GM21737 (cell line): ENCODE results near the gene GPR158.

Source experiments
- ATAC-seq: cut with Tn5 transposase; IDR thresholded peaks from one replicate; pipeline ENCODE4 v1.9.1; 2021; ENCODE audit warnings: mild to moderate bottlenecking, moderate library complexity; ENCODE audit not compliant: unreplicated experiment

Gene GPR158

GRCh38 chr10:25191162-25191895, 16.5 kb downstream of the GPR158 start:
- ATAC-seq: no peak

- no peak for ATAC-seq
Observed at GRCh38 chr10:25198151-25198550, 23.4 kb downstream of the GPR158 start.

GRCh38 chr10:25206693-25207414, 32.1 kb downstream of the GPR158 start:
- no peak for ATAC-seq

- ATAC-seq: no peak
Observed at GRCh38 chr10:25209618-25210017, 34.8 kb downstream of the GPR158 start.

GRCh38 chr10:25210265-25210664, 35.5 kb downstream of the GPR158 start:
- ATAC-seq: no peak

- no peak for ATAC-seq
Observed at GRCh38 chr10:25220156-25220555, 45.4 kb downstream of the GPR158 start.

GRCh38 chr10:25222085-25222660, 47.4 kb downstream of the GPR158 start:
- no peak for ATAC-seq

GRCh38 chr10:25226775-25227682, 52.2 kb downstream of the GPR158 start:
- ATAC-seq: no peak

- no peak for ATAC-seq
Observed at GRCh38 chr10:25231751-25232150, 57.0 kb downstream of the GPR158 start.

GRCh38 chr10:25232204-25232603, 57.4 kb downstream of the GPR158 start:
- ATAC-seq: no peak

- ATAC-seq: no peak
Observed at GRCh38 chr10:25245165-25245564, 70.4 kb downstream of the GPR158 start.

GRCh38 chr10:25257646-25258045, 82.8 kb downstream of the GPR158 start:
- ATAC-seq: no peak

GRCh38 chr10:25261110-25261509, 86.3 kb downstream of the GPR158 start:
- ATAC-seq: no peak

- no peak for ATAC-seq
Observed at GRCh38 chr10:25261558-25261957, 86.8 kb downstream of the GPR158 start.

GRCh38 chr10:25263931-25264330, 89.1 kb downstream of the GPR158 start:
- no peak for ATAC-seq

- no peak for ATAC-seq
Observed at GRCh38 chr10:25278180-25278579, 103.4 kb downstream of the GPR158 start.

GRCh38 chr10:25280076-25280475, 105.3 kb downstream of the GPR158 start:
- no peak for ATAC-seq

GRCh38 chr10:25280573-25280972, 105.8 kb downstream of the GPR158 start:
- ATAC-seq: no peak

- ATAC-seq: no peak
Observed at GRCh38 chr10:25285809-25286208, 111.0 kb downstream of the GPR158 start.

- ATAC-seq: no peak
Observed at GRCh38 chr10:25288181-25288580, 113.4 kb downstream of the GPR158 start.
